DOHH2 (cell line): ENCODE measurements around the gene DGKA.

Experiments used
- H3F3A ChIP-seq: fragments of 200-600 bp; sonication (generic), shearing (Covaris generic); 2 replicates; pipeline ENCODE4 v1.6.0; 2016; ENCODE audit warnings: antibody characterized with exemption, mild to moderate bottlenecking; ENCODE audit not compliant: control insufficient read depth, insufficient read depth
- H3K27ac ChIP-seq: fragments of 200-600 bp; sonication (generic); 2 replicates; pipeline ENCODE4 v1.5.1; 2014; ENCODE audit warnings: low read depth, mild to moderate bottlenecking, low read length, moderate library complexity
- H3K27me3 ChIP-seq: fragments of 200-600 bp; sonication (generic); 2 replicates; pipeline ENCODE4 v1.6.1; 2014; ENCODE audit warnings: mild to moderate bottlenecking, low read length, mixed read lengths; ENCODE audit not compliant: control insufficient read depth
- H3K36me3 ChIP-seq: fragments of 200-600 bp; sonication (generic); 2 replicates; pipeline ENCODE4 v1.6.1; 2014; ENCODE audit warnings: mild to moderate bottlenecking, low read length, moderate library complexity, mixed read lengths; ENCODE audit not compliant: control insufficient read depth
- H3K4me1 ChIP-seq: fragments of 200-600 bp; sonication (generic); 2 replicates; pipeline ENCODE4 v1.6.1; 2014; ENCODE audit warnings: mild to moderate bottlenecking, low read length, mixed read lengths; ENCODE audit not compliant: control insufficient read depth
- H3K4me2 ChIP-seq: fragments of 200-600 bp; sonication (generic); 2 replicates; pipeline ENCODE4 v1.6.0; 2014; ENCODE audit warnings: mild to moderate bottlenecking, low read length, moderate library complexity
- H3K4me3 ChIP-seq: fragments of 200-600 bp; sonication (generic); 2 replicates; pipeline ENCODE4 v1.5.1; 2014; ENCODE audit warnings: mild to moderate bottlenecking, low read length, mixed read lengths
- H3K79me2 ChIP-seq: fragments of 200-600 bp; sonication (generic); 2 replicates; pipeline ENCODE4 v1.6.1; 2014; ENCODE audit warnings: mild to moderate bottlenecking, low read length, mixed read lengths; ENCODE audit not compliant: control insufficient read depth
- H3K9me2 ChIP-seq: fragments of 200-600 bp; sonication (generic); replicated peaks from 2 replicates; pipeline ENCODE4 v1.6.1; 2014; ENCODE audit warnings: mild to moderate bottlenecking, low read length, mixed read lengths; ENCODE audit not compliant: control insufficient read depth
- H3K9me3 ChIP-seq: fragments of 200-600 bp; sonication (generic); 2 replicates; pipeline ENCODE4 v1.6.1; 2014; ENCODE audit warnings: antibody characterized with exemption, low read length, mixed read lengths; ENCODE audit not compliant: control insufficient read depth, insufficient read depth
- H4K20me1 ChIP-seq: fragments of 200-600 bp; sonication (generic); 2 replicates; pipeline ENCODE4 v1.6.0; 2014; ENCODE audit warnings: low read depth, mild to moderate bottlenecking, antibody characterized with exemption, low read length, moderate library complexity; ENCODE audit not compliant: control insufficient read depth, insufficient read depth
- CTCF ChIP-seq: fragments of 200-600 bp; sonication (generic); IDR thresholded peaks from one replicate; pipeline ENCODE4 v1.5.1; 2014; ENCODE audit warnings: antibody characterized with exemption, mild to moderate bottlenecking, low read depth, low read length; ENCODE audit not compliant: poor library complexity, severe bottlenecking
- EZH2phosphoT487 ChIP-seq: fragments of 200-600 bp; sonication (generic); IDR thresholded peaks from 2 replicates; pipeline ENCODE4 v1.6.1; 2017; ENCODE audit warnings: borderline replicate concordance, mild to moderate bottlenecking, antibody characterized with exemption, low read length, moderate library complexity, mixed read lengths

The DGKA gene

GRCh38 chr12:55969356-55969755 lies 38.4 kb downstream of the DGKA start:
- H3K9me2 ChIP-seq: no peaks in the 10 kb centered on the region
- H3K27ac ChIP-seq: no peak overlapping the region
- H3K4me2 ChIP-seq: no peak overlapping the region
- H3F3A ChIP-seq: peaks cover 8% of the 10 kb centered on the region; the same call in 1 of the 2 replicates
- H3K4me3 ChIP-seq: no peak overlapping the region
- H3K79me2 ChIP-seq: peaks cover 22% of the 10 kb centered on the region
- H3K9me3 ChIP-seq: no peaks in the 10 kb centered on the region
- H4K20me1 ChIP-seq: no peaks in the 10 kb centered on the region
- peaks cover 62% of the 10 kb centered on the region for H3K36me3 ChIP-seq
- H3K27me3 ChIP-seq: no peaks in the 10 kb centered on the region
- peaks cover 38% of the 10 kb centered on the region for H3K4me1 ChIP-seq
- TF ChIP-seq CTCF: no peak
- no peak for TF ChIP-seq EZH2phosphoT487

- Histone ChIP-seq H3F3A (peaks cover 8% of the 10 kb centered on the region; the same call in 1 of the 2 replicates), H3K4me2 (no peak overlapping the region), H3K79me2 (peaks cover 34% of the 10 kb centered on the region), H4K20me1 (no peaks in the 10 kb centered on the region), H3K4me1 (peaks cover 41% of the 10 kb centered on the region), H3K9me3 (no peaks in the 10 kb centered on the region), H3K9me2 (no peaks in the 10 kb centered on the region), H3K4me3 (no peak overlapping the region), H3K27me3 (no peaks in the 10 kb centered on the region), H3K27ac (no peak overlapping the region), H3K36me3 (peaks cover 62% of the 10 kb centered on the region)
- TF ChIP-seq EZH2phosphoT487 (no peak), CTCF (no peak)
Observed at GRCh38 chr12:55970775-55971174, 39.8 kb downstream of the DGKA start.

- Histone ChIP-seq H3K9me3 (no peaks in the 10 kb centered on the region), H3K4me3 (peak overlapping the region; percentile 88; the same call in 1 of the 2 replicates), H3K4me1 (peaks cover 34% of the 10 kb centered on the region), H3K36me3 (peaks cover 64% of the 10 kb centered on the region), H3K79me2 (peaks cover 42% of the 10 kb centered on the region), H3K27me3 (no peaks in the 10 kb centered on the region), H4K20me1 (no peaks in the 10 kb centered on the region; the same call in 1 of the 2 replicates), H3F3A (peaks cover 8% of the 10 kb centered on the region; the same call in 1 of the 2 replicates), H3K4me2 (peak overlapping the region; percentile 88), H3K27ac (peak overlapping the region; percentile 53), H3K9me2 (no peaks in the 10 kb centered on the region)
- no peak for TF ChIP-seq EZH2phosphoT487
- TF ChIP-seq CTCF: no peak
Observed at GRCh38 chr12:55972042-55972441, 41.1 kb downstream of the DGKA start.
